Hepatocyte (in vitro differentiated cells): ENCODE measurements around the gene CARMIL1. TPM values are rescaled to one million over a fixed set of nuclear protein-coding genes. Genes with fewer than 3 reads are reported as not detected.

Experiments
- DNase-seq: peaks from one replicate; pipeline ENCODE4 v3.0.0-alpha.2; 2016; ENCODE audit warnings: low spot score
- H2AFZ ChIP-seq: fragments of 200-600 bp; sonication (generic); 2 replicates; pipeline ENCODE4 v1.6.0; 2016; ENCODE audit warnings: antibody characterized with exemption, mild to moderate bottlenecking
- H3K27ac ChIP-seq: fragments of 200-600 bp; sonication (generic); 2 replicates; pipeline ENCODE4 v1.5.1; 2016; ENCODE audit warnings: mild to moderate bottlenecking
- H3K27me3 ChIP-seq: fragments of 200-600 bp; sonication (generic); 2 replicates; pipeline ENCODE4 v1.6.1; 2016
- H3K36me3 ChIP-seq: fragments of 200-600 bp; sonication (generic); replicated peaks from 2 replicates; pipeline ENCODE4 v1.5.1; 2016; ENCODE audit warnings: low read depth; ENCODE audit not compliant: insufficient read depth
- H3K4me1 ChIP-seq: fragments of 200-600 bp; sonication (generic); 2 replicates; pipeline ENCODE4 v1.5.1; 2016; ENCODE audit warnings: mild to moderate bottlenecking, moderate library complexity; ENCODE audit not compliant: insufficient read depth
- H3K4me2 ChIP-seq: fragments of 200-600 bp; sonication (generic); 2 replicates; pipeline ENCODE4 v1.6.0; 2016
- H3K4me3 ChIP-seq: fragments of 200-600 bp; sonication (generic); 2 replicates; pipeline ENCODE4 v1.5.1; 2016; ENCODE audit warnings: mild to moderate bottlenecking
- H3K79me2 ChIP-seq: fragments of 200-600 bp; sonication (generic); 2 replicates; pipeline ENCODE4 v1.6.0; 2017; ENCODE audit warnings: mild to moderate bottlenecking
- H3K9me2 ChIP-seq: fragments of 200-600 bp; sonication (generic); replicated peaks from 2 replicates; pipeline ENCODE4 v1.6.0; 2017; ENCODE audit warnings: mild to moderate bottlenecking; ENCODE audit not compliant: insufficient read depth
- H3K9me3 ChIP-seq: fragments of 200-600 bp; sonication (generic); 2 replicates; pipeline ENCODE4 v1.5.1; 2016; ENCODE audit warnings: low read depth, mild to moderate bottlenecking
- H4K20me1 ChIP-seq: fragments of 200-600 bp; sonication (generic); 2 replicates; pipeline ENCODE4 v1.6.0; 2016; ENCODE audit warnings: mild to moderate bottlenecking; ENCODE audit not compliant: insufficient read depth, poor library complexity, severe bottlenecking
- EZH2 ChIP-seq: fragments of 200-600 bp; sonication (generic); IDR thresholded peaks from 2 replicates; pipeline ENCODE4 v1.6.1; 2016; ENCODE audit warnings: antibody characterized with exemption, mild to moderate bottlenecking, borderline replicate concordance
- EZH2phosphoT487 ChIP-seq: fragments of 200-600 bp; sonication (generic); IDR thresholded peaks from one replicate; pipeline ENCODE4 v1.6.1; 2018; ENCODE audit warnings: antibody characterized with exemption, mild to moderate bottlenecking, low read depth, moderate library complexity; ENCODE audit not compliant: unreplicated experiment, severe bottlenecking
- WGBS: methylation state at CpG from one replicate; pipeline ENCODE4 v1.1.6; 2016; ENCODE audit warnings: low lambda C conversion rate; ENCODE audit errors: missing lambda C conversion rate; 5-methylcytosine and 5-hydroxymethylcytosine counted together
- polyA plus RNA-seq: library from polyadenylated mRNA; unstranded; fragments of >200 nt; fragmentation: Nextera tagmentation; extraction: Ambion mirVana; gene quantifications from 2 replicates; pipeline ENCODE4 v1.2.1, GENCODE V29; 2016
- total RNA-seq: library from RNA; depleted of rRNA; stranded (reverse); fragments of >200 nt; gene quantifications from 2 replicates; pipeline ENCODE4 v1.2.3, GENCODE V29; 2014
- TF ChIP-seq, protein P1 (sequence below): fragments of 200-600 bp; sonication (generic); IDR thresholded peaks from 2 replicates; pipeline ENCODE4 v1.5.1; 2016; ENCODE audit warnings: antibody characterized with exemption, mild to moderate bottlenecking; ENCODE audit not compliant: poor library complexity

Gene CARMIL1
- total and polyA plus RNA-seq, 2 experiments from 2014 or later = 19.5 to 40.6 TPM

DNA sequence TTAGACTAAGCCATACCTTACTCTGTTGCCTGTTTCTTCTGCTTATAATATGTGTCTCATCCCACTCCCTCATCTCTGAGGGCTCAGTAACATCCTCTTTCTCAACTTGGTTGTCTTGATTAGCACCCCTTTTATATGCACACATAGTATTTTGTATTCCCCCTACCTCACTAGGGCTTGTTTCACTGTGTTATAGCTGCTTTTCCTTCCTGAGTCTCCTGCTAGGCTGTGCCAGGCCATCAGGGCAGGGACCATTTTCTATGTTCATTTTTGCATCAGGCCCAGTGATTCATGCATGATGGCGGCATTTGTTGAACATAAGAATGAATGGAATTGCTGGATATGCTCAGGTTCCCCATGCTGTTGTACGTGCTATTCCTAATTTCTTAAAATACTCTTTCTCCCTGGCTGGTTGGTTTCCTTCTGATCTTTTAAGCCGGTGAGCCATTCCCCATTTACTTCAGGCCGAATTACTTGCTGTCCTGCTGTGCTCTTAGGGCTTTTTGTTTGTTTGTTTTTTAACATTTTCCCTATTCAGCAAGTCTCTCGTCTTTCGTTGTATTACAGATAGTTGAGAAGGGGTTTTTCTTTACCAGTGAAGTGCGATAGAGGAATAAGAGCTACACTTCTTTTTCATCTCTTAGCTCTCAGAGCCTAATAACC, 183.2 kb downstream of the CARMIL1 start:
- H3K36me3 ChIP-seq = no peaks in the 10 kb centered on the region
- H3K79me2 ChIP-seq = no peaks in the 10 kb centered on the region
- no peaks in the 10 kb centered on the region for H3K27me3 ChIP-seq
- H3K4me2 ChIP-seq = no peak overlapping the region
- no peaks in the 10 kb centered on the region for H3K9me3 ChIP-seq
- no peaks in the 10 kb centered on the region for H3K9me2 ChIP-seq
- H2AFZ ChIP-seq = no peak overlapping the region
- TF ChIP-seq EZH2 (no peak), EZH2phosphoT487 (no peak)
- TF ChIP-seq, protein P1, sequence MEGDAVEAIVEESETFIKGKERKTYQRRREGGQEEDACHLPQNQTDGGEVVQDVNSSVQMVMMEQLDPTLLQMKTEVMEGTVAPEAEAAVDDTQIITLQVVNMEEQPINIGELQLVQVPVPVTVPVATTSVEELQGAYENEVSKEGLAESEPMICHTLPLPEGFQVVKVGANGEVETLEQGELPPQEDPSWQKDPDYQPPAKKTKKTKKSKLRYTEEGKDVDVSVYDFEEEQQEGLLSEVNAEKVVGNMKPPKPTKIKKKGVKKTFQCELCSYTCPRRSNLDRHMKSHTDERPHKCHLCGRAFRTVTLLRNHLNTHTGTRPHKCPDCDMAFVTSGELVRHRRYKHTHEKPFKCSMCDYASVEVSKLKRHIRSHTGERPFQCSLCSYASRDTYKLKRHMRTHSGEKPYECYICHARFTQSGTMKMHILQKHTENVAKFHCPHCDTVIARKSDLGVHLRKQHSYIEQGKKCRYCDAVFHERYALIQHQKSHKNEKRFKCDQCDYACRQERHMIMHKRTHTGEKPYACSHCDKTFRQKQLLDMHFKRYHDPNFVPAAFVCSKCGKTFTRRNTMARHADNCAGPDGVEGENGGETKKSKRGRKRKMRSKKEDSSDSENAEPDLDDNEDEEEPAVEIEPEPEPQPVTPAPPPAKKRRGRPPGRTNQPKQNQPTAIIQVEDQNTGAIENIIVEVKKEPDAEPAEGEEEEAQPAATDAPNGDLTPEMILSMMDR = no peak
- 71% methylated on average over 7 of the region's 7 CpGs for WGBS
- H3K4me1 ChIP-seq = no peaks in the 10 kb centered on the region
- H3K27ac ChIP-seq = no peak overlapping the region
- no peaks in the 10 kb centered on the region for H4K20me1 ChIP-seq
- H3K4me3 ChIP-seq = no peak overlapping the region
- DNase-seq = no peak

DNA sequence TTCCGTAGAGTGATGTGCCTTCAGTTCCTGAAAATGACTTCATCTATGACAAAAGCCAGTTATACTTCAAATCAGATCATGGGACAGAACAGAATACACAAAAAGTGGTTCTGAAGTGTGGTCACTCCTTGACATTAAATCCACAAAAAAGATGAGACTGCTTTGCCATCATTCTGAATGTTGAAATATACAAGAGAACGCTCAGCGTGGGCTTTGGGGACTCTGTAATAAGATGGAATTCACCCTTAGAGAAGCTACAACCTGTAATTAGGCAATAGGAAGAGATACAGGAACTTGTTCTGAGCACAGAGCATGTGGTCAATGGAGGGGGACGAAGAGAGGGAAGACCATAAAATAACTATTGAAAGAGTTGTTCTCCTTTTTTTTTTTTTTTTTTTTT, 184.3 kb downstream of the CARMIL1 start:
- TF ChIP-seq EZH2phosphoT487 = no peak
- no peak for TF ChIP-seq EZH2
- TF ChIP-seq, protein P1 = no peak
- Histone ChIP-seq H3K9me3 (no peaks in the 10 kb centered on the region), H2AFZ (no peak overlapping the region), H3K27me3 (no peaks in the 10 kb centered on the region), H3K4me3 (no peak overlapping the region), H3K4me1 (no peaks in the 10 kb centered on the region), H3K9me2 (no peaks in the 10 kb centered on the region), H3K79me2 (no peaks in the 10 kb centered on the region), H3K27ac (no peak overlapping the region), H3K36me3 (no peaks in the 10 kb centered on the region), H4K20me1 (no peaks in the 10 kb centered on the region), H3K4me2 (no peak overlapping the region)
- DNase-seq = no peak
- WGBS = 97% methylated on average over 4 of the region's 4 CpGs

GRCh38 chr6:25464225-25464624, 185.1 kb downstream of the CARMIL1 start:
- TF ChIP-seq, protein P1 = no peak
- TF ChIP-seq EZH2 (no peak), EZH2phosphoT487 (no peak)
- 88% methylated on average over 1 of the region's 1 CpG for WGBS
- no peak overlapping the region for H3K4me2 ChIP-seq

More at GRCh38 chr6:25464225-25464624, 185.1 kb downstream of the CARMIL1 start:
- Histone ChIP-seq H3K9me3 (no peaks in the 10 kb centered on the region), H3K79me2 (no peaks in the 10 kb centered on the region), H2AFZ (no peak overlapping the region), H3K4me1 (no peaks in the 10 kb centered on the region), H3K27ac (no peak overlapping the region), H3K4me3 (no peak overlapping the region), H4K20me1 (no peaks in the 10 kb centered on the region), H3K27me3 (no peaks in the 10 kb centered on the region), H3K9me2 (no peaks in the 10 kb centered on the region), H3K36me3 (no peaks in the 10 kb centered on the region)
- DNase-seq = no peak
